ENCODE measurements around the gene PDLIM7. TPM values are rescaled to one million over a fixed set of nuclear protein-coding genes. Genes with fewer than 3 reads are reported as not detected.

The PDLIM7 gene, protein sequence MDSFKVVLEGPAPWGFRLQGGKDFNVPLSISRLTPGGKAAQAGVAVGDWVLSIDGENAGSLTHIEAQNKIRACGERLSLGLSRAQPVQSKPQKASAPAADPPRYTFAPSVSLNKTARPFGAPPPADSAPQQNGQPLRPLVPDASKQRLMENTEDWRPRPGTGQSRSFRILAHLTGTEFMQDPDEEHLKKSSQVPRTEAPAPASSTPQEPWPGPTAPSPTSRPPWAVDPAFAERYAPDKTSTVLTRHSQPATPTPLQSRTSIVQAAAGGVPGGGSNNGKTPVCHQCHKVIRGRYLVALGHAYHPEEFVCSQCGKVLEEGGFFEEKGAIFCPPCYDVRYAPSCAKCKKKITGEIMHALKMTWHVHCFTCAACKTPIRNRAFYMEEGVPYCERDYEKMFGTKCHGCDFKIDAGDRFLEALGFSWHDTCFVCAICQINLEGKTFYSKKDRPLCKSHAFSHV
- total RNA-seq (2014; rRNA removed; shearing (Covaris generic)): 73.0 and 94.7 TPM in 2 replicates
- polyA plus RNA-seq (2016; fragmentation: Nextera tagmentation; extraction: Ambion mirVana): 128 TPM in 2 replicates
- long read RNA-seq, transcript PDLIM7-202 (13 exons, 1,689 nt): major isoform, 39 of 72 reads
- long read RNA-seq, transcript PDLIM7-201 (8 exons, 977 nt): minor isoform, 17 of 72 reads
- long read RNA-seq, partial matches to known transcripts: 3 of 72 reads
- long read RNA-seq, other reads (novel, unspliced or antisense): 12 of 72 reads

DNA sequence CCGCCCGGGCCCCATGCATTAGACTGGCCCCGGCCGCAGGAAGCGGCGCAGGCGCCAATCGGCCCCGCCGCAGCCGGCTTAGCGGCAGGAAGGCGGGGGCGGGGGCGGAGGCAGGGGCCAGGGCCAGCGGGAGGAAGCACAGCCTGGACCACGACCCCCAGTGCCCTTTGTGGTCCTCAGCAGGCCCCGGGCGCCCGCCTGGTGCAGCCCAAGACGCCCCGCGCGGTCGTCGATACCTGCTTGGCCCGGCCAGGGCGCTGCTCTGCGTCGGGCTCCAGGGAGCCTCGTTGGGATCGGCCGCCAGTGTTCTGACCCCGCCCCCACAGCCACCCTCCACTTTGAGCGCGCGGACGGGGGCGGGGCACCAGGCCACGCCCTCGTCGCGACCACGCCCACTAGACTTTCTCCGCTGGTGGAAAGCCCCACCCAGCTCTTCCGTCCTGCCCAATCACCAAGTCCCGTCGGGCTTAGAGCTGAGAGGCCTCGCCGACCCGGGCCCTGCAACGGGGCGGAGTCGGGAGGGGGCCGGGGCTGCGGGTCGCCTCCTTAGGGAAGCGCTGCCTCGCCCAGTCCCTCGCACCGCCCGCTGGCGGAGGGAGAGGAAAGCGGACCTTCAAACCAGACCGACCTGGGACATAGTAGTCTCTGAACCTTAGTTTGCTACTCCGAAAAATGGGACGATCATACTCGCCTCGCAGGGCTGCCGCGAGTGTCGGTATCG lies at the start of gene PDLIM7:
Gene PDLIM7, minus strand, starts transcription at position 313 of the 721 bp plus-strand sequence. CDS start 1,092 bp downstream, outside the sequence.
- Histone ChIP-seq H2AFZ (0 out of 2 replicates have a peak within 1 kb of the TSS, but pooled peaks have one; percentile 52), H3K79me2 (replicated peaks; ENCODE audit: insufficient read depth) (peaks cover 20% of the 10 kb centered on the region)
- peaks cover 54% of the 10 kb centered on the region for H3K4me1 Mint-ChIP-seq

DNA sequence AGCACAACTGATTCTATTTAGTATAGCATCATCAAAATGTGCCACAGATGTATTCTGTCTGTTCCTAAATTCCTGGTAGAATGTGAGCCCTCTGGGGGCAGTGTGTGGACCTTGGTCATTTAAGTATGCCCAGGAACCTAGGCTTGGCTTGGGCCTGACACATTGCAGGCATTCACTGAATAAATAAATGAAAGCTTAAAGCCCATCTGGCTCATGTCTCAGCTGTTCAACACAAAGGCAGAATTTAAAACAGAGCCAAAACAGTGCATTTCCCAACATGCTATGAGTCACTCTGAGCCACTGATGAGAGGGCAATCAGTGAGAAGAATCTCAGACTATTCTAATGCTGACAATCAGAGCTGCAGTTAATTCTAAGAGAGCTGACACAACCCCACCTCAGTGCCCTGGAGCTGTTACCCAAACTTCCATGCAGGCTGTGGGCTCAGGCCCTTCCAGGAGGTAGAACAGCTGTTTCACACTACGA lies 48.9 kb upstream of the PDLIM7 start:
- H4K20me1 ChIP-seq (replicated peaks; ENCODE audit: insufficient read depth): peaks cover 68% of the 10 kb centered on the region
- no peaks in the 10 kb centered on the region for H3K9me3 Mint-ChIP-seq
- H3K4me1 ChIP-seq (ENCODE audit: insufficient read depth): no peaks in the 10 kb centered on the region
- DNase-seq (ENCODE audit: low spot score) (no peak), ATAC-seq (peak; percentile 38; the same call in 2 of the 3 replicates)
- no peak overlapping the region for H3K4me3 ChIP-seq
- peaks cover 20% of the 10 kb centered on the region; the same call in 2 of the 3 replicates for H3K36me3 Mint-ChIP-seq (ENCODE audit: low read depth)
- H3K4me3 Mint-ChIP-seq: no peak overlapping the region
- no peaks in the 10 kb centered on the region for H3K27me3 ChIP-seq (ENCODE audit: insufficient read depth)
- H3K79me2 ChIP-seq (replicated peaks; ENCODE audit: insufficient read depth): peaks cover 96% of the 10 kb centered on the region
- no peak overlapping the region for H3K4me2 ChIP-seq
- H2AFZ ChIP-seq: no peak overlapping the region
- no peak overlapping the region for H3K27ac Mint-ChIP-seq
- H3K4me1 Mint-ChIP-seq: peaks cover 9% of the 10 kb centered on the region; the same call in 2 of the 3 replicates
- H3F3A ChIP-seq (replicated peaks; ENCODE audit: low read depth): 0 out of 2 replicates have a peak, but pooled peaks cover 6% of the 10 kb centered on the region
- H3K9me2 ChIP-seq (ENCODE audit: insufficient read depth): no peaks in the 10 kb centered on the region
- 0 out of 2 replicates have a peak, but pooled peaks cover 2% of the 10 kb centered on the region for H3K36me3 ChIP-seq (ENCODE audit: insufficient read depth)
- H3K27ac ChIP-seq (ENCODE audit: low read depth): peak overlapping the region; percentile 55; the same call in 1 of the 2 replicates
- H3K27me3 Mint-ChIP-seq (ENCODE audit: insufficient read depth, low read depth, poor library complexity): peaks cover 3% of the 10 kb centered on the region
- TF ChIP-seq, protein P1, sequence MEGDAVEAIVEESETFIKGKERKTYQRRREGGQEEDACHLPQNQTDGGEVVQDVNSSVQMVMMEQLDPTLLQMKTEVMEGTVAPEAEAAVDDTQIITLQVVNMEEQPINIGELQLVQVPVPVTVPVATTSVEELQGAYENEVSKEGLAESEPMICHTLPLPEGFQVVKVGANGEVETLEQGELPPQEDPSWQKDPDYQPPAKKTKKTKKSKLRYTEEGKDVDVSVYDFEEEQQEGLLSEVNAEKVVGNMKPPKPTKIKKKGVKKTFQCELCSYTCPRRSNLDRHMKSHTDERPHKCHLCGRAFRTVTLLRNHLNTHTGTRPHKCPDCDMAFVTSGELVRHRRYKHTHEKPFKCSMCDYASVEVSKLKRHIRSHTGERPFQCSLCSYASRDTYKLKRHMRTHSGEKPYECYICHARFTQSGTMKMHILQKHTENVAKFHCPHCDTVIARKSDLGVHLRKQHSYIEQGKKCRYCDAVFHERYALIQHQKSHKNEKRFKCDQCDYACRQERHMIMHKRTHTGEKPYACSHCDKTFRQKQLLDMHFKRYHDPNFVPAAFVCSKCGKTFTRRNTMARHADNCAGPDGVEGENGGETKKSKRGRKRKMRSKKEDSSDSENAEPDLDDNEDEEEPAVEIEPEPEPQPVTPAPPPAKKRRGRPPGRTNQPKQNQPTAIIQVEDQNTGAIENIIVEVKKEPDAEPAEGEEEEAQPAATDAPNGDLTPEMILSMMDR (conservative IDR thresholded peaks at IDR 0.05; ENCODE audit: low read depth in 2 of 2): no peak
- TF ChIP-seq, protein P2, sequence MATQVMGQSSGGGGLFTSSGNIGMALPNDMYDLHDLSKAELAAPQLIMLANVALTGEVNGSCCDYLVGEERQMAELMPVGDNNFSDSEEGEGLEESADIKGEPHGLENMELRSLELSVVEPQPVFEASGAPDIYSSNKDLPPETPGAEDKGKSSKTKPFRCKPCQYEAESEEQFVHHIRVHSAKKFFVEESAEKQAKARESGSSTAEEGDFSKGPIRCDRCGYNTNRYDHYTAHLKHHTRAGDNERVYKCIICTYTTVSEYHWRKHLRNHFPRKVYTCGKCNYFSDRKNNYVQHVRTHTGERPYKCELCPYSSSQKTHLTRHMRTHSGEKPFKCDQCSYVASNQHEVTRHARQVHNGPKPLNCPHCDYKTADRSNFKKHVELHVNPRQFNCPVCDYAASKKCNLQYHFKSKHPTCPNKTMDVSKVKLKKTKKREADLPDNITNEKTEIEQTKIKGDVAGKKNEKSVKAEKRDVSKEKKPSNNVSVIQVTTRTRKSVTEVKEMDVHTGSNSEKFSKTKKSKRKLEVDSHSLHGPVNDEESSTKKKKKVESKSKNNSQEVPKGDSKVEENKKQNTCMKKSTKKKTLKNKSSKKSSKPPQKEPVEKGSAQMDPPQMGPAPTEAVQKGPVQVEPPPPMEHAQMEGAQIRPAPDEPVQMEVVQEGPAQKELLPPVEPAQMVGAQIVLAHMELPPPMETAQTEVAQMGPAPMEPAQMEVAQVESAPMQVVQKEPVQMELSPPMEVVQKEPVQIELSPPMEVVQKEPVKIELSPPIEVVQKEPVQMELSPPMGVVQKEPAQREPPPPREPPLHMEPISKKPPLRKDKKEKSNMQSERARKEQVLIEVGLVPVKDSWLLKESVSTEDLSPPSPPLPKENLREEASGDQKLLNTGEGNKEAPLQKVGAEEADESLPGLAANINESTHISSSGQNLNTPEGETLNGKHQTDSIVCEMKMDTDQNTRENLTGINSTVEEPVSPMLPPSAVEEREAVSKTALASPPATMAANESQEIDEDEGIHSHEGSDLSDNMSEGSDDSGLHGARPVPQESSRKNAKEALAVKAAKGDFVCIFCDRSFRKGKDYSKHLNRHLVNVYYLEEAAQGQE (IDR thresholded peaks at IDR 0.05; ENCODE audit: unreplicated experiment): no peak
- no peak for TF ChIP-seq NANOG (IDR thresholded peaks at IDR 0.05; ENCODE audit: borderline replicate concordance)
- TF ChIP-seq, protein P3, sequence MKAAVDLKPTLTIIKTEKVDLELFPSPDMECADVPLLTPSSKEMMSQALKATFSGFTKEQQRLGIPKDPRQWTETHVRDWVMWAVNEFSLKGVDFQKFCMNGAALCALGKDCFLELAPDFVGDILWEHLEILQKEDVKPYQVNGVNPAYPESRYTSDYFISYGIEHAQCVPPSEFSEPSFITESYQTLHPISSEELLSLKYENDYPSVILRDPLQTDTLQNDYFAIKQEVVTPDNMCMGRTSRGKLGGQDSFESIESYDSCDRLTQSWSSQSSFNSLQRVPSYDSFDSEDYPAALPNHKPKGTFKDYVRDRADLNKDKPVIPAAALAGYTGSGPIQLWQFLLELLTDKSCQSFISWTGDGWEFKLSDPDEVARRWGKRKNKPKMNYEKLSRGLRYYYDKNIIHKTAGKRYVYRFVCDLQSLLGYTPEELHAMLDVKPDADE (IDR thresholded peaks at IDR 0.05): no peak

More for the DNA sequence above, at the start of gene PDLIM7:
- H3K9me2 ChIP-seq (ENCODE audit: insufficient read depth): no peaks in the 10 kb centered on the region
- H3K36me3 ChIP-seq (ENCODE audit: insufficient read depth): no peaks in the 10 kb centered on the region
- ATAC-seq (peak; percentile 61), DNase-seq (ENCODE audit: low spot score) (peak; percentile 97)
- Mint-ChIP-seq H3K4me3 (peak within 1 kb of the TSS; percentile 79), H3K36me3 (ENCODE audit: low read depth) (peaks cover 21% of the 10 kb centered on the region), H3K27me3 (ENCODE audit: insufficient read depth, low read depth, poor library complexity) (peaks cover 40% of the 10 kb centered on the region), H3K27ac (peak within 1 kb of the TSS; percentile 97), H3K9me3 (no peaks in the 10 kb centered on the region)
- H3K4me1 ChIP-seq (ENCODE audit: insufficient read depth): peaks cover 48% of the 10 kb centered on the region
- H3K27me3 ChIP-seq (ENCODE audit: insufficient read depth): peaks cover 22% of the 10 kb centered on the region
- H3K4me3 ChIP-seq: peak within 1 kb of the TSS; percentile 83
- TF ChIP-seq NANOG (IDR thresholded peaks at IDR 0.05; ENCODE audit: borderline replicate concordance) (no peak), POLR2AphosphoS5 (IDR thresholded peaks at IDR 0.05; ENCODE audit: low read depth) (peak; percentile 93), STAT1 (IDR thresholded peaks at IDR 0.05; ENCODE audit: unreplicated experiment) (no peak)
- TF ChIP-seq, protein P1 (conservative IDR thresholded peaks at IDR 0.05; ENCODE audit: low read depth in 2 of 2): peak in 1 of 2 experiments; percentile 23; a peak in 1 of 4 replicates
- TF ChIP-seq, protein P3 (IDR thresholded peaks at IDR 0.05): peak; percentile 11; the same call in 1 of the 2 replicates
- peaks cover 42% of the 10 kb centered on the region for H3F3A ChIP-seq (replicated peaks; ENCODE audit: low read depth)
- no peaks in the 10 kb centered on the region; the same call in none of the 2 replicates for H4K20me1 ChIP-seq (replicated peaks; ENCODE audit: insufficient read depth)
- H3K27ac ChIP-seq (ENCODE audit: low read depth): peak within 1 kb of the TSS; percentile 98
- peak within 1 kb of the TSS; percentile 99 for H3K4me2 ChIP-seq
